CD4-positive, alpha-beta memory T cell (primary cell): Measurements from ENCODE around the gene SLC29A2. TPM values are rescaled to one million over a fixed set of nuclear protein-coding genes. Genes with fewer than 3 reads are reported as not detected.

Experiments
- CTCF ChIA-PET: fragments of 350-600 bp; sonication (Branson Sonifier 250); formaldehyde crosslinking; loops from one replicate; lab custom pipeline; 2021; ENCODE audit warnings: inconsistent platforms; ENCODE audit not compliant: partially characterized antibody; lab: Charles Lee
- POLR2A ChIA-PET: fragments of 350-600 bp; sonication (Branson Sonifier 250); formaldehyde crosslinking; loops from one replicate; lab custom pipeline; 2021; ENCODE audit not compliant: partially characterized antibody; lab: Charles Lee
- DNase-seq, 5 donors: peaks; one replicate each; pipeline versions ENCODE4 v3.0.0 to v3.0.0-alpha.2; 2020 to 2022; ENCODE audit warnings: mixed read lengths in 1 of 5
- H3K27ac ChIP-seq: one replicate; pipeline ENCODE4 v1.7.0; 2013; ENCODE audit warnings: low read depth, low read length
- H3K27me3 ChIP-seq: 2 replicates; pipeline ENCODE4 v1.7.0; 2013; ENCODE audit warnings: mild to moderate bottlenecking, low read length, moderate library complexity; ENCODE audit not compliant: insufficient read depth
- H3K36me3 ChIP-seq: 2 replicates; pipeline ENCODE4 v1.7.0; 2013; ENCODE audit warnings: mild to moderate bottlenecking, low read length, moderate library complexity; ENCODE audit not compliant: insufficient read depth
- H3K4me1 ChIP-seq: 2 replicates; pipeline ENCODE4 v1.7.0; 2013; ENCODE audit warnings: mild to moderate bottlenecking, low read length, moderate library complexity; ENCODE audit not compliant: insufficient read depth
- H3K4me3 ChIP-seq, 2 donors: one replicate each; pipeline ENCODE4 v1.7.0; 2013; ENCODE audit warnings: low read length in 2 of 2, mild to moderate bottlenecking in 1 of 2
- H3K9me3 ChIP-seq, 2 donors: one replicate each; pipeline ENCODE4 v1.7.0; 2013; ENCODE audit warnings: low read length in 2 of 2, control low read depth in 1 of 2; ENCODE audit not compliant: control insufficient read depth in 1 of 2
- H3K27ac Mint-ChIP-seq, 7 donors: one replicate each; pipeline ENCODE4 v1.8.0; 2020 to 2021; ENCODE audit warnings: mixed read lengths in 7 of 7, mild to moderate bottlenecking in 6 of 7, inconsistent platforms in 3 of 7, moderate library complexity in 3 of 7
- H3K27me3 Mint-ChIP-seq, 2 donors: one replicate each; pipeline ENCODE4 v1.8.0; 2020 to 2021; ENCODE audit warnings: mixed read lengths in 2 of 2
- H3K36me3 Mint-ChIP-seq, 2 donors: one replicate each; pipeline ENCODE4 v1.8.0; 2020 to 2021; ENCODE audit warnings: mixed read lengths in 2 of 2, inconsistent platforms in 1 of 2, mild to moderate bottlenecking in 1 of 2
- H3K4me1 Mint-ChIP-seq, 4 donors: one replicate each; pipeline ENCODE4 v1.8.0; 2020 to 2021; ENCODE audit warnings: mixed read lengths in 4 of 4, mild to moderate bottlenecking in 1 of 4
- H3K4me3 Mint-ChIP-seq, 8 donors: one replicate each; pipeline ENCODE4 v1.8.0; 2020 to 2021; ENCODE audit warnings: mixed read lengths in 8 of 8, mild to moderate bottlenecking in 7 of 8, moderate library complexity in 6 of 8, inconsistent platforms in 3 of 8
- H3K9me3 Mint-ChIP-seq, 8 donors: one replicate each; pipeline ENCODE4 v1.8.0; 2020 to 2021; ENCODE audit warnings: mixed read lengths in 8 of 8, mild to moderate bottlenecking in 5 of 8, inconsistent platforms in 3 of 8, moderate library complexity in 1 of 8
- intact Hi-C: fragments of 100-400 bp; cut with micrococcal nuclease; formaldehyde crosslinking; loops from one replicate; pipeline ENCODE4 v1.15.1; 2023
- polyA plus RNA-seq, 2 donors: library from polyadenylated mRNA; unstranded; fragments of 300-500 nt; fragmentation: Illumina TruSeq; gene quantifications; one replicate each; pipeline ENCODE4 v1.2.3, GENCODE V29; 2021
- total RNA-seq, 2 experiments: library from RNA; stranded (reverse); gene quantifications; one replicate each; pipeline ENCODE4 v1.2.3, GENCODE V29; 2021

SLC29A2 gene
- total and polyA plus RNA-seq, 4 experiments from 2014 or later, result 0.87 to 15.5 (median 9.0) TPM

GRCh38 chr11:66367561-66368312, 3.8 kb downstream of the SLC29A2 start:
- Histone ChIP-seq H3K27ac (no peak overlapping the region), H3K36me3 (no peaks in the 10 kb centered on the region), H3K27me3 (no peaks in the 10 kb centered on the region), H3K4me1 (peaks cover 11% of the 10 kb centered on the region), H3K9me3 (no peaks in the 10 kb centered on the region), H3K4me3 (no peak overlapping the region)
- H3K9me3 Mint-ChIP-seq, result no peaks in the 10 kb centered on the region
- H3K4me1 Mint-ChIP-seq, result peaks cover 4 to 15% (median 12%) of the 10 kb centered on the region in 4 donors
- intact Hi-C loops, result no loop called here
- H3K27me3 Mint-ChIP-seq, result no peaks in the 10 kb centered on the region
- ChIA-PET CTCF (interaction anchor here (8.9 kb wide), 1 partner anchor 19 kb away, joined by 87 read pairs; no protein-coding TSS in a partner anchor), POLR2A (interaction anchor here (1.6 kb wide), 1 partner anchor 112 kb away, joined by 4 read pairs; no protein-coding TSS in a partner anchor)
- H3K4me3 Mint-ChIP-seq, result peak overlapping the region in 2 of 8 donors; percentile 6 to 36
- peaks cover 0 to 2% of the 10 kb centered on the region in 2 donors for H3K36me3 Mint-ChIP-seq
- DNase-seq, result no peak
- peak overlapping the region in 1 of 7 donors; percentile 48 for H3K27ac Mint-ChIP-seq

GRCh38 chr11:66366844-66367477, 4.6 kb downstream of the SLC29A2 start:
- no peaks in the 10 kb centered on the region for H3K9me3 Mint-ChIP-seq
- Histone ChIP-seq H3K4me1 (peaks cover 5% of the 10 kb centered on the region), H3K27me3 (no peaks in the 10 kb centered on the region), H3K4me3 (no peak overlapping the region), H3K27ac (no peak overlapping the region), H3K36me3 (no peaks in the 10 kb centered on the region), H3K9me3 (no peaks in the 10 kb centered on the region)
- no peak for DNase-seq
- CTCF ChIA-PET, result interaction anchor here (1.9 to 8.9 kb wide), 3 partner anchors 11 to 20 kb away, joined by 5 to 87 read pairs (median 8); no protein-coding TSS in a partner anchor
- H3K4me1 Mint-ChIP-seq, result peaks cover 2 to 13% (median 8%) of the 10 kb centered on the region in 4 donors
- no peaks in the 10 kb centered on the region for H3K27me3 Mint-ChIP-seq
- POLR2A ChIA-PET, result interaction anchor here (1.0 to 1.6 kb wide), 2 partner anchors 19 to 112 kb away, joined by 3 to 4 read pairs; no protein-coding TSS in a partner anchor
- H3K4me3 Mint-ChIP-seq, result no peak overlapping the region
- intact Hi-C loops, result no loop called here
- H3K36me3 Mint-ChIP-seq, result no peaks in the 10 kb centered on the region
- H3K27ac Mint-ChIP-seq, result peak overlapping the region in 1 of 7 donors; percentile 48

GRCh38 chr11:66365711-66366619, 5.6 kb downstream of the SLC29A2 start:
- no peak for DNase-seq
- Histone ChIP-seq H3K4me3 (no peak overlapping the region), H3K27ac (no peak overlapping the region), H3K36me3 (no peaks in the 10 kb centered on the region), H3K4me1 (peaks cover 2% of the 10 kb centered on the region), H3K27me3 (no peaks in the 10 kb centered on the region), H3K9me3 (no peaks in the 10 kb centered on the region)
- H3K9me3 Mint-ChIP-seq, result no peaks in the 10 kb centered on the region
- H3K36me3 Mint-ChIP-seq, result no peaks in the 10 kb centered on the region
- no peak overlapping the region for H3K4me3 Mint-ChIP-seq
- peak overlapping the region in 1 of 7 donors; percentile 29 for H3K27ac Mint-ChIP-seq
- H3K27me3 Mint-ChIP-seq, result no peaks in the 10 kb centered on the region
- ChIA-PET POLR2A (interaction anchor here (1.0 to 1.6 kb wide), 2 partner anchors 18 to 20 kb away, joined by 3 to 5 read pairs; partner anchors contain the start of gene B4GAT1), CTCF (interaction anchor here (0.9 to 8.9 kb wide), 4 partner anchors 10 to 21 kb away, joined by 4 to 87 read pairs (median 6); no protein-coding TSS in a partner anchor)
- peaks cover 2 to 12% (median 8%) of the 10 kb centered on the region in 4 donors for H3K4me1 Mint-ChIP-seq
- intact Hi-C loops, result loop anchor here (2.0 kb wide), 1 partner anchor 23 kb away; no protein-coding TSS in a partner anchor

- ChIA-PET POLR2A (interaction anchor here (1.6 kb wide), 1 partner anchor 18 kb away, joined by 5 read pairs; the partner anchor contains the start of gene B4GAT1), CTCF (interaction anchor here (0.9 to 8.9 kb wide), 3 partner anchors 9 to 22 kb away, joined by 4 to 87 read pairs (median 8); no protein-coding TSS in a partner anchor)
- Histone ChIP-seq H3K4me3 (no peak overlapping the region), H3K9me3 (no peaks in the 10 kb centered on the region), H3K27ac (no peak overlapping the region), H3K27me3 (no peaks in the 10 kb centered on the region), H3K4me1 (no peaks in the 10 kb centered on the region), H3K36me3 (no peaks in the 10 kb centered on the region)
- DNase-seq, result no peak
- intact Hi-C loops, result loop anchor here (2.0 kb wide), 1 partner anchor 24 kb away; no protein-coding TSS in a partner anchor
- H3K4me3 Mint-ChIP-seq, result no peak overlapping the region
- no peaks in the 10 kb centered on the region for H3K9me3 Mint-ChIP-seq
- peak overlapping the region in 1 of 7 donors; percentile 29 for H3K27ac Mint-ChIP-seq
- H3K36me3 Mint-ChIP-seq, result no peaks in the 10 kb centered on the region
- peaks cover 0 to 7% (median 7%) of the 10 kb centered on the region in 4 donors for H3K4me1 Mint-ChIP-seq
- H3K27me3 Mint-ChIP-seq, result no peaks in the 10 kb centered on the region
These were observed 6.4 kb downstream of the SLC29A2 start for GRCh38 chr11:66365166-66365565.

GRCh38 chr11:66363805-66364535, 7.6 kb downstream of the SLC29A2 start:
- no peaks in the 10 kb centered on the region for H3K36me3 ChIP-seq
- H3K27ac ChIP-seq, result no peak overlapping the region
- H3K27me3 ChIP-seq, result no peaks in the 10 kb centered on the region
- peaks cover 0 to 2% (median under 1%) of the 10 kb centered on the region in 4 donors for H3K4me1 Mint-ChIP-seq
- ChIA-PET CTCF (interaction anchor here (0.6 to 8.9 kb wide), 11 partner anchors 8 to 519 kb away, joined by 3 to 87 read pairs (median 3); partner anchors contain the start of gene BRMS1), POLR2A (interaction anchor here (0.6 kb wide), 1 partner anchor 285 kb away, joined by 3 read pairs; no protein-coding TSS in a partner anchor)
- no peaks in the 10 kb centered on the region for H3K9me3 Mint-ChIP-seq
- H3K9me3 ChIP-seq, result no peaks in the 10 kb centered on the region
- no peak overlapping the region for H3K4me3 Mint-ChIP-seq
- peak overlapping the region in 2 of 7 donors; percentile 12 to 16 for H3K27ac Mint-ChIP-seq
- no peaks in the 10 kb centered on the region for H3K27me3 Mint-ChIP-seq
- intact Hi-C loops, result loop anchor here (2.0 kb wide), 1 partner anchor 25 kb away; no protein-coding TSS in a partner anchor
- peak; percentile 38 to 59 (median 46) for DNase-seq
- no peak overlapping the region for H3K4me3 ChIP-seq
- H3K36me3 Mint-ChIP-seq, result no peaks in the 10 kb centered on the region
- no peaks in the 10 kb centered on the region for H3K4me1 ChIP-seq

GRCh38 chr11:66363187-66363601, 8.4 kb downstream of the SLC29A2 start:
- peak overlapping the region in 1 of 7 donors; percentile 41 for H3K27ac Mint-ChIP-seq
- H3K36me3 ChIP-seq, result no peaks in the 10 kb centered on the region
- no peaks in the 10 kb centered on the region for H3K4me1 ChIP-seq
- H3K4me1 Mint-ChIP-seq, result peaks cover 0 to 2% (median under 1%) of the 10 kb centered on the region in 4 donors
- H3K4me3 ChIP-seq, result no peak overlapping the region
- no peak for DNase-seq
- H3K9me3 ChIP-seq, result no peaks in the 10 kb centered on the region
- H3K27me3 ChIP-seq, result no peaks in the 10 kb centered on the region
- H3K9me3 Mint-ChIP-seq, result no peaks in the 10 kb centered on the region
- no peaks in the 10 kb centered on the region for H3K27me3 Mint-ChIP-seq
- H3K4me3 Mint-ChIP-seq, result no peak overlapping the region
- CTCF ChIA-PET, result interaction anchor here (0.7 to 8.9 kb wide), 8 partner anchors 11 to 138 kb away, joined by 3 to 87 read pairs (median 4); partner anchors contain the start of gene BRMS1
- no peak overlapping the region for H3K27ac ChIP-seq
- no peaks in the 10 kb centered on the region for H3K36me3 Mint-ChIP-seq
- intact Hi-C loops, result no loop called here
- POLR2A ChIA-PET, result interaction anchor here (0.6 kb wide), 1 partner anchor 285 kb away, joined by 3 read pairs; no protein-coding TSS in a partner anchor
